ENCODE measurements around the gene POLH. TPM values are rescaled to one million over a fixed set of nuclear protein-coding genes. Genes with fewer than 3 reads are reported as not detected.
"Not testable (repeated sequence)": the region's sequence is repeated elsewhere in the genome, so short reads cannot be mapped to it uniquely, and the experiment has no call there.

POLH gene
- 26.9 TPM for polyA plus RNA-seq (2013, experiment 1 of 2; ENCODE audit: insufficient read length)
- polyA plus RNA-seq (2013, experiment 2 of 2; ENCODE audit: insufficient read length) = 19.9 TPM

DNA sequence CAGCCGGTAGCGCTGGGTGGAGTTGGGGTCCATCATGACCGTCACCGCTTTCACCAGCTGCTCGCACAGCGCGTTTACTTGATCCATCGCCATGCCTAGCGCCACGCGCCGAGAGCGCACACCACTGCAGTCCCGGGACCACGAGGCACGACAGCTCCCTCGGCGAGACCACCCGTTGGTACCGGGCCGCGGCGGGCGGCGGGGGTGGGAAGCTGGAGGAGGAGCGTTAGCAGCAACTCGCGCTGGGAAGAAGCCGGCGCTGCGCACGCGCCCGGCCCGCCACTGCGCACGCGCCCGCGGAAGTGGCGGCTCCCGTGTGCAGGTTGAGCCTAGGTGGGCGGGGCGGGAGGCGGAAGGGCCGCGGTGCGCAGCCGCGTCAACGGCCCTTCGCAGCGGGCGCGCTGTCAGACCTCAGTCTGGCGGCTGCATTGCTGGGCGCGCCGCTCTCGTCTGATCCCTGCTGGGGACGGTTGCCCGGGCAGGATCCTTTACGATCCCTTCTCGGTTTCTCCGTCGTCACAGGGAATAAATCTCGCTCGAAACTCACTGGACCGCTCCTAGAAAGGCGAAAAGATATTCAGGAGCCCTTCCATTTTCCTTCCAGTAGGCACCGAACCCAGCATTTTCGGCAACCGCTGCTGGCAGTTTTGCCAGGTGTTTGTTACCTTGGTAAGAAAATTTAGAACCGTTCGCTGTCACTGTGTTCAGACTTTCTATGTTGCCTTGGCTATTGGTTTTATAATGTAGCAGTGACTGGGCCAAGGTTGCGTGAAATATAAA is at the start of gene POLH, which contains the start of gene XPO5:
TSS of gene POLH (plus strand) at position 414 of the 780 bp plus-strand sequence. CDS start 6,135 bp downstream, outside the sequence.
TSS of gene XPO5 (minus strand) at position 267 of the 780 bp plus-strand sequence. CDS start at position 93, 174 bp downstream.
- DNase-seq = peak; percentile 92

GRCh38 chr6:43532201-43532600 is 43.8 kb upstream of the POLH start:
- no peak for DNase-seq

GRCh38 chr6:43538986-43539385 is 37.0 kb upstream of the POLH start:
- DNase-seq = not testable (repeated sequence)

GRCh38 chr6:43539409-43539808 is 36.6 kb upstream of the POLH start:
- DNase-seq = not testable (repeated sequence)

GRCh38 chr6:43540507-43540906 is 35.5 kb upstream of the POLH start:
- DNase-seq = no peak

GRCh38 chr6:43541774-43542471 is 34.1 kb upstream of the POLH start:
- DNase-seq = no peak

GRCh38 chr6:43544461-43544860 is 31.5 kb upstream of the POLH start:
- no peak for DNase-seq

DNA sequence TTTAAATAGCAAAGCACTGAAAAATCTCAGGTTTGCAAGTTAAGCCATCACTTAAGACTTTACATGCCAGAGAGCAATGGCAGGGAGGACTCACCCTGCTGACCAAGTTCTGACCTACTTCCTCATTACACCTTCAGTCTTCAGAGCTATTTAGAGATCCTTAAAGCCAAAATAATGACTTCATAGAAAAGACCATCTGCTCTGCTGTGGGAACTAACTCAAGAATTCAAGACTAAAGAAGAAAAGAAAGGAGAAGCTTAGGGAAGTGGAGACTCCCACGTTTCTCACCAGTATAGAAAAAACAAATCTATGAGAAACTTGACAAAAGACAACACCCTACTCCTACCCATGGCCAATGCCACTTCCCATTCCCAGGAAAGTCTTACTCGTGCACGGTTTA is 28.8 kb upstream of the POLH start:
- DNase-seq = no peak

DNA sequence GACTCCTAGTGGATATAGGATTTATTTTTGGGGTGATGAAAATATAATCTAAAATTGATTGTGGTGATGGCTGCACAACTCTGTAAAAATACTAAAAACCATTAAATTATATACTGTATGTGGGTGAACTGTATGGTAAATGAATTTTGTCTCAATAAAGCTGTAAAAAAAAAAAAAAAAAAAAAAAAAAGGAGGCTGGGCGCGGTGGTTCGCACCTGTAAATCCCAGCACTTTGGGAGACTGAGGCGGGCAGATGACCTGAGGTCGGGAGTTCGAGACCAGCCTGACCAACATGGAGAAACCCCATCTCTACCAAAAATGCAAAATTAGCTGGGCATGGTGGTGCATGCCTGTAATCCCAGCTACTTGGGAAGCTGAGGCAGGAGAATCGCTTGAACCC is 18.4 kb upstream of the POLH start:
- DNase-seq = not testable (repeated sequence)

DNA sequence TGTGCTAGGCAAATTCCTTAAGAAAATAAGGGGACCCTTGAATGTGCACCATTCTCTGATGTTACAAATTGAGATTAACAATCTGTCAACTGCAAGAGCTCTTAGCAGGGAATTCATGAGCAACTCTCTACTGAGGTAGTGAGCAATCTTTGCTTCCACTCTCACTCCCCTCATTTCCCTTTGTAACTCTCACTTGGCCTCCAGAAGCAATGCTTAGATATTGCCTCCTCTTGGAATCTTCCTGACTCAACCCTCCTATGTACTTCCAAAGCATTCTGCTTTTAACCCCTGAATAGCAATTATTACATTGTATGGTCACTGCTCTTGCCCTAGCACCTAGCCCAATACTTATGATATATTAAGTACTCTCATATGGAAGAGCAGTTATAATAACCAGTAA is 16.7 kb upstream of the POLH start:
- no peak for DNase-seq

- DNase-seq = no peak
These were observed 5.0 kb upstream of the POLH start for GRCh38 chr6:43570876-43571441.

- DNase-seq = no peak
These were observed 4.0 kb upstream of the POLH start for GRCh38 chr6:43572015-43572414.

- peak; percentile 20 for DNase-seq
These were observed 747 bp upstream of the POLH start for GRCh38 chr6:43575105-43575771.

DNA sequence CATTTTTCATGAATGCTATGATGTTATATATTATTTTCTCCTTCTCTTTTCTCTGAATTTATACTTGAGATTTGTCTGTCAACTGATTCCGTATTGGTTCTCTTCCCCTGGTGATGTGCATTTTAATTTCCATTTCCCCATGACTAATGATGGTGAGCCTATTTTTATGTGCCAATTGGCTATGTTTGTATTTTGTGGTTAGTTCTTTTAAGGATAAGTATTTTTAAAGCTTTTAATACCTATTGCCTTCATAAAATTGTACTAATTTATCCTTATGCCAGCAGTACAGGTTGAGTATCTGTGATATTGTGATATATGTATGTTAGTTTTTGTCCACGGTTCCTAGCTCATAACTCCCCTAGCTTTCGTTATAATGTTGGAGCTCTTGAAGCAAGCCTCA is 2.8 kb downstream of the POLH start:
- no peak for DNase-seq

- peak; percentile 54 for DNase-seq
These were observed 3.2 kb downstream of the POLH start for GRCh38 chr6:43579171-43579570.

DNA sequence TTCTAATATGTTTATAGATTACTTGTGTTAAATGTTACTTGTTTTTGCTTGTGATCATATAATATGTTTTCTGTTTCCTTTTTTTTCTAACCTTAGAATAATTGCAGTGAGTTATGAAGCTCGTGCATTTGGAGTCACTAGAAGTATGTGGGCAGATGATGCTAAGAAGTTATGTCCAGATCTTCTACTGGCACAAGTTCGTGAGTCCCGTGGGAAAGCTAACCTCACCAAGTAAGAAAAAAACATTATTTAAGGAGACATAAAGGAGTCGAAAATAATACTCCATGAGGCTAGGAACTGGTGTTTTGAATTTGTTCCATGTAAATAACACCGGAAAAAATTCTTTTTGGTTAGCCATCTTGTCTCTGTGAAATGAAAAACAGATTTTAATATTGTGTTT is 6.9 kb downstream of the POLH start:
- no peak for DNase-seq

GRCh38 chr6:43584892-43585570 is 9.0 kb downstream of the POLH start:
- peak; percentile 55 for DNase-seq

DNA sequence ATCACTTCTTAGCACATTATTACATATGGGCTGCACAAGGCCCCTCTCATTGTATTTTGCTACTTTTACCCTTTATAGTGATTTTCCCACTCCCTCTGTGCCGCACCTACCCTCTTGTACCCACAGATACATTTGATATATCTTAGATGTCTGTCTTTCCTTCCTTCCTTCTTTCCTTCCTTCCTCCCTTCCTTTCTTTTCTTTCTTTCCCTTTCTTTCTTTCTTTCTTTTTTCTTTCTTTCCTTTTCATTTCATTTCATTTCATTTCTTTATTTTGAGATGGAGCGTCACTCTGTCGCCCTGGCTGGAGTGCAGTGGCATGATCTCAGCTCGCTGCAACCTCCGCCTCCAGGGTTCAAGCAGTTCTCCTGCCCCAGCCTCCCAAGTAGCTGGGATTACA is 12.2 kb downstream of the POLH start:
- DNase-seq = no peak

- not testable (repeated sequence) for DNase-seq
These were observed 13.6 kb downstream of the POLH start for GRCh38 chr6:43589564-43589963.

DNA sequence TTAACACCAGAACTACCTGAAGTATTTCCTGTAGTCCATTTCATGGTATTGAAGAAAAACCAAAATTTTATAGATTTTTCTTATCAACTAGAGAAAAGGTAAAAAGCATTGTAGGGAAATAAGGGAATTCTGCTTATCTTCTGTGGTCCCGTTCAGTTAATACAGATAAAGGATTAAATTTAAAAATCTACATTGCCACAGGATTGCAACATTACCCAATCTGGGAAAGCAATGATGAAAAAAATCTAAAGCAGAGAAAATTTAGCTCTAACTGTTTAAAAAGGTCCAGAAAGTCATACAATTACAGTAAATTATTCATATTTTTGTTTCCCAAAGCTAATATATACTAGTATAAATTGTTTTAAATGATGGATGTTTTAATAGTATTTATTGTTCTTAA is 18.0 kb downstream of the POLH start:
- no peak for DNase-seq

DNA sequence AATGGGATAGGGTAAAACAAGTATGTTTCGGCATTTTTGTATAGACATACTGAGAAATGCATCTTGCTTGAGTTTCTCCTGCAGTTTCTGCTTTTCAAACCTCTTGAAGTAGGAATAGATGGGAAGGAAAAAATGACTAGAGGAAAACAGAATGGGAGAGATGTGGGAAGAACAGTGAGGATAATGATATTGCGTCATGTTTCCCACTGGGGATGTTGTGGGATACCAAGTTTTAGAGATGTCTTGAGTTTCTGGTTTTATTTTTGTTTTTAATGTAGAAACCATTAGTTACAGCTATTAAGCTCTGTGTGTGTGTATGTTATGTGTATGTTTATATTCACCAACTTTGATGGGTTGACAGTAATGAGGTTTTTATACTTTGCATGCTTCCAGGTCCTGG is 24.6 kb downstream of the POLH start:
- DNase-seq = no peak

- DNase-seq = peak; percentile 71
These were observed 28.2 kb downstream of the POLH start for GRCh38 chr6:43604174-43604573.

Data from fibroblast of skin of back (primary cell).